Neural progenitor cell (in vitro differentiated cells): ENCODE results near the gene ADH5.

Experiments used
- EZH2 ChIP-seq: fragments of 200-600 bp; sonication (generic); IDR thresholded peaks from 2 replicates; pipeline ENCODE4 v1.6.1; 2017; ENCODE audit warnings: antibody characterized with exemption, mild to moderate bottlenecking, moderate library complexity
- EZH2phosphoT487 ChIP-seq: fragments of 200-600 bp; sonication (generic); IDR thresholded peaks from 2 replicates; pipeline ENCODE4 v1.6.1; 2017; ENCODE audit warnings: antibody characterized with exemption
- TF ChIP-seq, protein P1 (sequence below): fragments of 200-600 bp; sonication (generic); IDR thresholded peaks from 2 replicates; pipeline ENCODE4 v1.5.1; 2017; ENCODE audit warnings: antibody characterized with exemption, mild to moderate bottlenecking

DNA sequence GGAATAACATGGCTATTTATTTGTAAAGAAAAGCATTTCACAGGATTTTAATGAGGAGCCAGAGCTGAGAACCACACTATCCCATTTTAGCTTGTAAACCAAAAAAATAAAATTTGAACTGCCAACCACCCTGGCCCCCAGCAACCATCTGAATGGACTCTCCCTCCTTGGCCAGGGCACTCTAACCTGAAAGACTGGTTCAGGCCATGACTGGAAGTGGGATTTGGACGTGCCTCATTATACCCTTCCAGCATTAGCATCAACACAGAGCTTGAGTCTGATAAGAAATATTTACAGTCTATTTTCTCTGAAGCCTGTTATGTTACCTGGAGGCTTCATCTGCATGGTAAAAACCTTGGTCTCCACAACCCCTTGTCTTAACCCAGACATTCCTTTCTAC lies 63.1 kb downstream of the ADH5 start:
- TF ChIP-seq, protein P1, sequence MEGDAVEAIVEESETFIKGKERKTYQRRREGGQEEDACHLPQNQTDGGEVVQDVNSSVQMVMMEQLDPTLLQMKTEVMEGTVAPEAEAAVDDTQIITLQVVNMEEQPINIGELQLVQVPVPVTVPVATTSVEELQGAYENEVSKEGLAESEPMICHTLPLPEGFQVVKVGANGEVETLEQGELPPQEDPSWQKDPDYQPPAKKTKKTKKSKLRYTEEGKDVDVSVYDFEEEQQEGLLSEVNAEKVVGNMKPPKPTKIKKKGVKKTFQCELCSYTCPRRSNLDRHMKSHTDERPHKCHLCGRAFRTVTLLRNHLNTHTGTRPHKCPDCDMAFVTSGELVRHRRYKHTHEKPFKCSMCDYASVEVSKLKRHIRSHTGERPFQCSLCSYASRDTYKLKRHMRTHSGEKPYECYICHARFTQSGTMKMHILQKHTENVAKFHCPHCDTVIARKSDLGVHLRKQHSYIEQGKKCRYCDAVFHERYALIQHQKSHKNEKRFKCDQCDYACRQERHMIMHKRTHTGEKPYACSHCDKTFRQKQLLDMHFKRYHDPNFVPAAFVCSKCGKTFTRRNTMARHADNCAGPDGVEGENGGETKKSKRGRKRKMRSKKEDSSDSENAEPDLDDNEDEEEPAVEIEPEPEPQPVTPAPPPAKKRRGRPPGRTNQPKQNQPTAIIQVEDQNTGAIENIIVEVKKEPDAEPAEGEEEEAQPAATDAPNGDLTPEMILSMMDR, result no peak
- TF ChIP-seq EZH2phosphoT487 (no peak), EZH2 (no peak)
